Measurements from ENCODE around the gene CYSTM1. TPM values are rescaled to one million over a fixed set of nuclear protein-coding genes. Genes with fewer than 3 reads are reported as not detected.
"Not testable (repeated sequence)": the region's sequence is repeated elsewhere in the genome, so short reads cannot be mapped to it uniquely, and the experiment has no call there.

CYSTM1 gene
- polyA plus RNA-seq, 1 donor from 2014 or later = 6.6 TPM

DNA sequence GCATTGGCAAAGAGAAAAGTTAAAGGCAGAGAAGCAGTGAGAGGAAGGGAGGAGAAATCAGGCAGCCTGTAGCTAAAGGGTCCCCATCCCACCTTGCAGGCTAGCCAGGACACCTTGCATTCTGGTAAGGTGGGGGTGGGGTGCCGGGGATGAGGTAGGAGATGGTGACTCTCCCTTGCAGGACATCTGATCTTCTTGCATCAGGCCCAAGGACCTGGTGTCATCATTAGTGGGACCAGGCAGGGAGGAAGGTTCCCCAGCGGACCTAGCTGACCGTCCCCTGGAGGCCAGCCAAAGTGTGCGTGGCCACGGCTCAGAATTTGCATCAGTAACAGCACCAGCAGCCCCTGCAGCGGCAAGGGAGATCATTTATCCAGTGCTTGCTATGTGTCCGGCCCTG, 21.7 kb upstream of the CYSTM1 start:
- Histone ChIP-seq H3K36me3 (ENCODE audit: insufficient read depth, low read length) (no peaks in the 10 kb centered on the region), H3K4me3 (ENCODE audit: low read length) (no peak overlapping the region), H3K4me2 (ENCODE audit: low read length) (no peak overlapping the region), H3K27ac (ENCODE audit: low read length) (no peak overlapping the region), H3K9ac (ENCODE audit: low read length) (no peak overlapping the region), H3F3A (ENCODE audit: insufficient read depth, low read length, poor library complexity, severe bottlenecking) (no peaks in the 10 kb centered on the region), H3K79me2 (replicated peaks; ENCODE audit: insufficient read depth, low read length) (no peaks in the 10 kb centered on the region), H2AFZ (ENCODE audit: low read depth, low read length) (no peak overlapping the region), H3K9me3 (ENCODE audit: low read length) (no peaks in the 10 kb centered on the region), H3K27me3 (ENCODE audit: insufficient read depth, low read depth, low read length) (peaks cover 4% of the 10 kb centered on the region), H4K20me1 (ENCODE audit: insufficient read depth) (no peaks in the 10 kb centered on the region), H3K9me2 (ENCODE audit: insufficient read depth, low read length) (no peaks in the 10 kb centered on the region)
- TF ChIP-seq TAF1 (IDR thresholded peaks at IDR 0.05; ENCODE audit: low read depth) = no peak
- TF ChIP-seq EP300 (conservative IDR thresholded peaks at IDR 0.05; ENCODE audit: poor library complexity, severe bottlenecking) = no peak
- TF ChIP-seq, protein P1, sequence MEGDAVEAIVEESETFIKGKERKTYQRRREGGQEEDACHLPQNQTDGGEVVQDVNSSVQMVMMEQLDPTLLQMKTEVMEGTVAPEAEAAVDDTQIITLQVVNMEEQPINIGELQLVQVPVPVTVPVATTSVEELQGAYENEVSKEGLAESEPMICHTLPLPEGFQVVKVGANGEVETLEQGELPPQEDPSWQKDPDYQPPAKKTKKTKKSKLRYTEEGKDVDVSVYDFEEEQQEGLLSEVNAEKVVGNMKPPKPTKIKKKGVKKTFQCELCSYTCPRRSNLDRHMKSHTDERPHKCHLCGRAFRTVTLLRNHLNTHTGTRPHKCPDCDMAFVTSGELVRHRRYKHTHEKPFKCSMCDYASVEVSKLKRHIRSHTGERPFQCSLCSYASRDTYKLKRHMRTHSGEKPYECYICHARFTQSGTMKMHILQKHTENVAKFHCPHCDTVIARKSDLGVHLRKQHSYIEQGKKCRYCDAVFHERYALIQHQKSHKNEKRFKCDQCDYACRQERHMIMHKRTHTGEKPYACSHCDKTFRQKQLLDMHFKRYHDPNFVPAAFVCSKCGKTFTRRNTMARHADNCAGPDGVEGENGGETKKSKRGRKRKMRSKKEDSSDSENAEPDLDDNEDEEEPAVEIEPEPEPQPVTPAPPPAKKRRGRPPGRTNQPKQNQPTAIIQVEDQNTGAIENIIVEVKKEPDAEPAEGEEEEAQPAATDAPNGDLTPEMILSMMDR (IDR thresholded peaks at IDR 0.05; ENCODE audit: poor library complexity, severe bottlenecking) = no peak
- TF ChIP-seq, protein P2, sequence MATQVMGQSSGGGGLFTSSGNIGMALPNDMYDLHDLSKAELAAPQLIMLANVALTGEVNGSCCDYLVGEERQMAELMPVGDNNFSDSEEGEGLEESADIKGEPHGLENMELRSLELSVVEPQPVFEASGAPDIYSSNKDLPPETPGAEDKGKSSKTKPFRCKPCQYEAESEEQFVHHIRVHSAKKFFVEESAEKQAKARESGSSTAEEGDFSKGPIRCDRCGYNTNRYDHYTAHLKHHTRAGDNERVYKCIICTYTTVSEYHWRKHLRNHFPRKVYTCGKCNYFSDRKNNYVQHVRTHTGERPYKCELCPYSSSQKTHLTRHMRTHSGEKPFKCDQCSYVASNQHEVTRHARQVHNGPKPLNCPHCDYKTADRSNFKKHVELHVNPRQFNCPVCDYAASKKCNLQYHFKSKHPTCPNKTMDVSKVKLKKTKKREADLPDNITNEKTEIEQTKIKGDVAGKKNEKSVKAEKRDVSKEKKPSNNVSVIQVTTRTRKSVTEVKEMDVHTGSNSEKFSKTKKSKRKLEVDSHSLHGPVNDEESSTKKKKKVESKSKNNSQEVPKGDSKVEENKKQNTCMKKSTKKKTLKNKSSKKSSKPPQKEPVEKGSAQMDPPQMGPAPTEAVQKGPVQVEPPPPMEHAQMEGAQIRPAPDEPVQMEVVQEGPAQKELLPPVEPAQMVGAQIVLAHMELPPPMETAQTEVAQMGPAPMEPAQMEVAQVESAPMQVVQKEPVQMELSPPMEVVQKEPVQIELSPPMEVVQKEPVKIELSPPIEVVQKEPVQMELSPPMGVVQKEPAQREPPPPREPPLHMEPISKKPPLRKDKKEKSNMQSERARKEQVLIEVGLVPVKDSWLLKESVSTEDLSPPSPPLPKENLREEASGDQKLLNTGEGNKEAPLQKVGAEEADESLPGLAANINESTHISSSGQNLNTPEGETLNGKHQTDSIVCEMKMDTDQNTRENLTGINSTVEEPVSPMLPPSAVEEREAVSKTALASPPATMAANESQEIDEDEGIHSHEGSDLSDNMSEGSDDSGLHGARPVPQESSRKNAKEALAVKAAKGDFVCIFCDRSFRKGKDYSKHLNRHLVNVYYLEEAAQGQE (IDR thresholded peaks at IDR 0.05; ENCODE audit: borderline replicate concordance) = no peak
- TF ChIP-seq EZH2 (IDR thresholded peaks at IDR 0.05; ENCODE audit: borderline replicate concordance, insufficient read depth, low read length, poor library complexity, severe bottlenecking) = no peak
- no peak for TF ChIP-seq RAD21 (conservative IDR thresholded peaks at IDR 0.05)
- TF ChIP-seq SMC3 (conservative IDR thresholded peaks at IDR 0.05; ENCODE audit: poor library complexity) = no peak
- no peak for TF ChIP-seq POLR2AphosphoS5 (IDR thresholded peaks at IDR 0.05)
- no peak for TF ChIP-seq MXI1 (conservative IDR thresholded peaks at IDR 0.05; ENCODE audit: poor library complexity, severe bottlenecking)

DNA sequence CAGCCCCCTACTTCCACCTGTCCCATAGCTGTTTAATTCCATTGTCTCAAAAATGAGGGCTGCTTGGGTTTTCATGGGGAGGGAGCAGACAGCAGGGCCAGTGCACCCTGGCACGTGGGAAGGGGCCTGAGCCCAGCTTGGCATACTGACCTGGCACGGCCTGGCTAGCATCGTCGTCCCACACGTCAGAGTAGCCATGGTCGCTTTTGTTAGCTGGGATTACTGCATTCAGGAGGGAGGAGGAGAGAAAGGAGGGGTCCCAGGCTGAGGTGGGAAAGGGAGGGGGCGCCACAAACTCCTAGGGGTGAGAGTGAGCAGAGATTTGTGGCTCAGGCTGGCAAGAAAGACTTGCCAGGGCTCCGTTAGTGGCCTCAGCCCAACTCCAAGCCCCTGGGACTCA, 21.1 kb upstream of the CYSTM1 start:
- no peaks in the 10 kb centered on the region for H4K20me1 ChIP-seq (ENCODE audit: insufficient read depth)
- H3K9me3 ChIP-seq (ENCODE audit: low read length) = no peaks in the 10 kb centered on the region
- no peaks in the 10 kb centered on the region for H3F3A ChIP-seq (ENCODE audit: insufficient read depth, low read length, poor library complexity, severe bottlenecking)
- no peak overlapping the region for H3K4me2 ChIP-seq (ENCODE audit: low read length)
- H3K9ac ChIP-seq (ENCODE audit: low read length) = no peak overlapping the region
- H3K79me2 ChIP-seq (replicated peaks; ENCODE audit: insufficient read depth, low read length) = no peaks in the 10 kb centered on the region
- H3K27me3 ChIP-seq (ENCODE audit: insufficient read depth, low read depth, low read length) = no peaks in the 10 kb centered on the region
- H3K36me3 ChIP-seq (ENCODE audit: insufficient read depth, low read length) = no peaks in the 10 kb centered on the region
- no peak overlapping the region for H3K4me3 ChIP-seq (ENCODE audit: low read length)
- TF ChIP-seq SMC3 (conservative IDR thresholded peaks at IDR 0.05; ENCODE audit: poor library complexity) (no peak), MXI1 (conservative IDR thresholded peaks at IDR 0.05; ENCODE audit: poor library complexity, severe bottlenecking) (no peak), RAD21 (conservative IDR thresholded peaks at IDR 0.05) (no peak), POLR2AphosphoS5 (IDR thresholded peaks at IDR 0.05) (no peak), EP300 (conservative IDR thresholded peaks at IDR 0.05; ENCODE audit: poor library complexity, severe bottlenecking) (no peak), EZH2 (IDR thresholded peaks at IDR 0.05; ENCODE audit: borderline replicate concordance, insufficient read depth, low read length, poor library complexity, severe bottlenecking) (no peak), TAF1 (IDR thresholded peaks at IDR 0.05; ENCODE audit: low read depth) (no peak)
- TF ChIP-seq, protein P2 (IDR thresholded peaks at IDR 0.05; ENCODE audit: borderline replicate concordance) = no peak
- TF ChIP-seq, protein P1 (IDR thresholded peaks at IDR 0.05; ENCODE audit: poor library complexity, severe bottlenecking) = no peak
- H3K9me2 ChIP-seq (ENCODE audit: insufficient read depth, low read length) = no peaks in the 10 kb centered on the region
- no peak overlapping the region for H3K27ac ChIP-seq (ENCODE audit: low read length)
- no peak overlapping the region for H2AFZ ChIP-seq (ENCODE audit: low read depth, low read length)

DNA sequence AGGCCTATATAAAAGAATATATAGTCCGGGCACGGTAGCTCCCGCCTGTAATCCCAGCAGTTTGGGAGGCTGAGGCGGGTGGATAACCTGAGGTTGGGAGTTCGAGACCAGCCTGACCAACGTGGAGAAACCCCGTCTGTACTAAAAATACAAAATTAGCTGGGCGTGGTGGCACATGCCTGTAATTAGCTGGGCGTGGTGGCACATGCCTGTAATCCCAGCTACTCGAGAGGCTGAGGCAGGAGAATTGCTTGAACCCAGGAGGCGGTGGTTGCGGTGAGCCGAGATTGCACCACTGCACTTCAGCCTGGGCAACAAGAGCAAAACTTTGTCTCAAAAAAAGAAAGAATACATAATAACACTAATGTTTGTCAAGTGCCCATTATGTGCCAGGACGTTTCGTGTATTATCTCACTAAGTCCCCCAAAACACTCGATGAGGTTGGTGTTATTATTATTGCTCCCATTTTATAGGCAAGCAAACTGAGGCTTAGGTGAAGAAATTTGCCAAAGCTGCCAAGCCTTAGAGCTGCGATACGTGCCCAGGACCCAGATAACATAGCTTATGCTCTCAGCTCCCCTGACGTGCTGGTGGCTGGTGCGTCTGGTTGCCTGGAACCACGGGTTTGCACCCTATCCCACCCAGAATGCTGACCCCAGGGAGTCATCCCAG, 20.1 kb upstream of the CYSTM1 start:
- not testable (repeated sequence) for H3K9me3 ChIP-seq (ENCODE audit: low read length); H3K36me3 ChIP-seq (ENCODE audit: insufficient read depth, low read length); H3K9ac ChIP-seq (ENCODE audit: low read length); H3K4me3 ChIP-seq (ENCODE audit: low read length); H3F3A ChIP-seq (ENCODE audit: insufficient read depth, low read length, poor library complexity, severe bottlenecking); H3K79me2 ChIP-seq (replicated peaks; ENCODE audit: insufficient read depth, low read length); H2AFZ ChIP-seq (ENCODE audit: low read depth, low read length); H3K27me3 ChIP-seq (ENCODE audit: insufficient read depth, low read depth, low read length); H3K9me2 ChIP-seq (ENCODE audit: insufficient read depth, low read length); H4K20me1 ChIP-seq (ENCODE audit: insufficient read depth); H3K4me2 ChIP-seq (ENCODE audit: low read length); H3K27ac ChIP-seq (ENCODE audit: low read length)

Data from neural cell (in vitro differentiated cells).